ENCODE measurements around the gene CFAP221. TPM values are rescaled to one million over a fixed set of nuclear protein-coding genes. Genes with fewer than 3 reads are reported as not detected.
"Not testable (repeated sequence)": the region's sequence is repeated elsewhere in the genome, so short reads cannot be mapped to it uniquely, and the experiment has no call there.

Gene CFAP221
- total RNA-seq, 1 donor from 2014 or later: 0.79 TPM

DNA sequence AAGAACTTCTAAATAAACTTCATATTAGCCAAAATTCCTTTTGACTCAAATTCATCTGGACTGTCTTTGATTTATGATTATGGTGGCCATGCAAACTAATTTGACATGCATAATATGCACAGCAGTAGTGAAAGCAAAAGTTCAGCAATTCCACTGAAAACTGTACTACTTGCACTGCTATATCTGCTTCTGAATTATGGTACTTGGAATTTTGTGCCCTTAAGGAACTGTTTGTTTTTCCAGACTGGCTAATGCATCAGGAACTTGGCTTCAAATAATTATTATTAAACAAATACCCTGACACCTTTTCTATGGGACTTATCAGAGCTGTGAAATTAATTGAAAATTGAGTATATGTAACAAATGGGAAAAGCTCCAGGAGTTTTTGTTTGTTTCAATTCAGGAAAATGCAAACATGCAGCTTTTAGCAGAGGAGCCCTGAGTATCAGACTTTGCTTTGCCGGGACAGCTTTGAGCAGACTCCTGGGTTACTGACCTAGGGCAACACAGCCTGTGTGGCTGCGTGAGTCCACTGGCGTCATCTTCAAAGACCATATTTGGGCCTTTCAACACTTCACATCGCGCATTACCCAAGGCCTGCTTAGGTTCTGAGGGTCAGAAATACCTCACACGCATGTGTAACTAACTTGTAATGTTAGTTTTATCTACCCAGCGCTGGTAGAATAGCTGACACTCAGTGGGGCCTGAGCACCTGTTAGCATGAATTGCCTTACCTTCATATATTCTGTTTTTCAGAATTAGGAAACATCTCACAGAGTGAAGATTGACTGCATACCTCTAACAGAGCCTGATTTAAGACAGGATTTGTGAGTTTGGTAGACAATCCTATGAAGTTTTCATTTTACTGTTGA lies 35.4 kb downstream of the CFAP221 start:
- DNase-seq: peak; percentile 38
- ATAC-seq: peak; percentile 96
- intact Hi-C loops (cut with micrococcal nuclease): no loop called here

DNA sequence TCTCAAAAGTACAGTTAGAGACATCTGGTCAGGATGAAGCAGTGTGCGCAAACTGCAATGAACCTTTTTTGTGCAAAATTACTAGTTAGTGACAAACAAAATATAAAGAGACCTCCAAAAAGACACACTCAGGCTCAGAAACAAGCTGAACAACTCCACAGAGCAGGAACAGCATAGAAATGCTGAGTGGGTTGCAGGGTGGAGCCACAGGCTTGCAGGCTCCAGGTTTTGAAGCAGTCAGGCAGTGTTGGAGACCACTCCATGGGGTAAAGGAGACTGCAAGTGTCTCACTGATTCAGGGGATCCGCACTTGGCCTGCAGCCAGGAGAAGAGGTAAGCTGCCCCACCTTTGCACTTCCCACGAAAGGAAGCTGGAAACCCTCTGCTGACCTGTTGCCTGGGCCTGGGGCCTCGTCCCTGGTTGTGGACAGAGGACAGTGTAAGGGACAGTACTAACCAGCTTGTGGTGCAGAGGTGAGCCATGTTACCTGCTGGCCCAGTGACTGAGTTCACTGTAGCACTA lies 36.4 kb downstream of the CFAP221 start:
- intact Hi-C loops (cut with micrococcal nuclease): no loop called here
- ATAC-seq (peak; percentile 25), DNase-seq (no peak)

DNA sequence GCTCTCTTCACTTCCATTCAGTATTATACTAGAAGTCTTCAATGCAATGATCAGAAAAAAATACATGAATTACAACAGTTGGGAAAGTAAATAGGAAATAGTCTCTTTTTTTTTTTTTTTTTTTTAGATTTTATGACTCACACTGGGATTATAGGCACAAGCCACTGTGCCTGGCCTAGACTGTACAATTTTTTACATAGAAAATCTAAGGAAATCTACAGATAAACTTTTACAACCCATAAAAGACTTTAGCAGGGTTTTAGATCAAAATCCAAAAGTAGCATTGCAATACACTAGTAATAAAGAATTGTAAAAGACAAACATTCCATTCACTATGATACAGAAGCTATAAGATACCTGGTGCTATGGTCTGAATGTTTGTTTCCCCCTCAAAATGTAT lies 39.0 kb downstream of the CFAP221 start:
- ATAC-seq (no peak), DNase-seq (no peak)
- intact Hi-C loops (cut with micrococcal nuclease): no loop called here

DNA sequence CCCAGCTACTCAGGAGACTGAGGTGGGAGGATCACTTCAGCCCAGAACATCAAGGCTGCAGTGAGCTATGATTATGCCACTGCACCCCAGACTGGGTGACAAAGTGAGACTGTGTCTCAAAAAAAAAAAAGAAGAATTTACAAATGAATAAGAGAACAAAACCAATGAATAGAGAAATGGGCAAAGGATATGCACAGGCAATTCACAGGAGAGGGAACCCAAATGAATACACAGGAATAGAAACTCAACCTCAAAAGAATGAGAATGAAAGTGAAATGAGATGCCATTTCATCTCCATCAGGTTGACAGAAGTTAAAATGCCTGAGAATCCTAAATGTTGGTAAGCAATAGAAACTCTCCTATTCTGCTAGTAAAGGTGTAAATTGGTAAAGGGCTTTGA lies 40.2 kb downstream of the CFAP221 start:
- ATAC-seq (no peak), DNase-seq (no peak)

DNA sequence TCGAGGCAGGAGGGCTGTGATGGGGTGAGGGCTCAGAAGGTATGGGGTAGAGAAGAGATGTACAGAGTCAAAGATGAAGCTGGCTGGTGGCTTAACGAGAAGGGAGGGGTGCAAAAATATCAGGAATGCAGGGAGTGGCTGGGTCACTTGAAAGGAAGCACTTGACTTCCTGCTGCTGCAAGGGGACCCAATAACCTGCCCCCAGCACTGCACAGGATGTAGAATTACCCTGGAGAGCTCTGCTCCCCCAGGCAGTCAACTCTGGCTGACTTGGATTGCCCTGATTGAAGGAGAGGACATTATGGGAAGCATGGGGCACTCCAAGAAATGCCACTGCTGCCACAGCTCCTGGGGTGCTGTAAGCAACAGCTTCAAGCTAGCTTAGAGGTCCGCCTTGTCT lies 41.8 kb downstream of the CFAP221 start:
- no peak for ATAC-seq
- intact Hi-C loops (cut with micrococcal nuclease): no loop called here

More for the DNA sequence above, 40.2 kb downstream of the CFAP221 start:
- intact Hi-C loops (cut with micrococcal nuclease): no loop called here

DNA sequence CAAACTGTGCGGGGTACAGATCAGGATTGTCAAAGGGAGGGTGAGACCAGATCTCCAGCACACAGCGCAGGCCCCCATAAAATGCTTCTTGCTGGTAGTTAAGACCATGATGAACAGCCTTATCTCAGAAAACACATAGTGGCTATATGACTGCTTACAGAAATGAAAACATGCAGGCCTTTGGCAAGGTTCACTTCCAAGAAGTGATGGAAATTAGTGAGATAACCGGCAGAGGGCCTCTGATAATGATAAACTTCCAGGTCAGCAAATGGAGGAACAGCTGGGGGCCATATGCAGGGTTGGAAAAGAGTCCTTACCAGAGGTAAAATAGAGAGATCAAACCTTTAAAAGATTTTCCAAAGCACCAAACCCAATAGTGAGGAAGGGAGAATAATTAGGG lies 46.6 kb downstream of the CFAP221 start:
- ATAC-seq (no peak), DNase-seq (no peak)
- intact Hi-C loops (cut with micrococcal nuclease): no loop called here

More for the DNA sequence above, 41.8 kb downstream of the CFAP221 start:
- DNase-seq: no peak

DNA sequence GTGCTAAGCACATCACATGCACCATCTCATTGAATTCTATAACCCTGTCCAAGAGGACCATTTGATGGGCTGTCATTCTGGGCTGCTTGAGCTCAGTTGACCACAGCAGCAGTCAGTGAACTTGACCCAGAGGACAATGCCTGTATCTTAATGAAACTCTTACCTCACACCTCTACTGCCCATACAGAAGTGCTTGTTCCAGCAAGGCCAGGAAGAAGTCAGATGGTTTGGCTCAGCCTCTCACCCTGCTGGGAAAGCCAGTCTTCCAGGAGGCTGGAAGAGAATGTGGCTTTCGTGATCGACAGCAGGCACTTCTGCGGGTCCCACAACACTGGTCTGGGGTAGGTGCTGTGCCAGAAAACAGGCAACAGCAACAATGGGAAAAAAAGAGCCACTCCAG lies 47.3 kb downstream of the CFAP221 start:
- intact Hi-C loops (cut with micrococcal nuclease): no loop called here
- ATAC-seq (peak; percentile 74), DNase-seq (no peak)

DNA sequence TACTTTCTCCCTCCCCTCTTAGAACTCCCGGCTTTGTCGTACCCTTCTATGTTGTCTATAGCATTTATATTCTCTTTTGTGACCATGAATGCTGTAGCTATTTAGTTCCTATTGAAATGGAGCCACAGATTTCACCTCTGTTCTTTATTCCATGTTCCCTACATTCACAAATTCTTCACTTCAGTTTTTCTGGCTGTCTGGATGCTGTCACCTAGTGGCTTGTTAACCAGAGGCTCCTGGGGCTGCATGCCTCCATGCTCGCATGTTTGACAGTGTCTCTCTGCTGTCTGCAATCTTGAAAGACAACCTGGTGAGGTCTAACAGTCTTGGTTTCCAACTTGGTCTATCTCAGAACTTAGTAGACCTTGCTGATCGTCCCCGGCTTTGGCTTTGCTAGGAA lies 48.2 kb downstream of the CFAP221 start:
- no peak for DNase-seq
- intact Hi-C loops (cut with micrococcal nuclease): no loop called here
- no peak for ATAC-seq

DNA sequence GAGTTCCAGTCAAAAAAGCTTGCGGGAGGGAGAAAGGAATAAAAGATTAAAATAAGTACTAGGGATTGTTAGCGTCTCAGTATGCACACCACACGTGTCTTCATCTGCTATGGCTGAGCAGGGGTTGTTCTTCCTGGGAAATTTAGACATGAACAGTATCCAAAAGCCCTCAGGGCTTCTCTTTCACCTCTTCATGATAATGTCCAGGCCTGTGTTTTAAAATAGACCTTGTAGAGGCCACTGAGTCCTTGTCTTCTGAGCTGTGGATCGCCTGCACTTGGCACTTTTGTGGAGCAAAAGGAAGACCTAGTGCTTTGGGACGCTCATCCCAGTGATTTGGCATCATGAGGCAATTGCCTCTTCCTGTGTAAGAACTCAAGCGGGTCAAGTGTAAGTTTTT lies 52.4 kb downstream of the CFAP221 start:
- DNase-seq (no peak), ATAC-seq (peak; percentile 89)
- intact Hi-C loops (cut with micrococcal nuclease): no loop called here

DNA sequence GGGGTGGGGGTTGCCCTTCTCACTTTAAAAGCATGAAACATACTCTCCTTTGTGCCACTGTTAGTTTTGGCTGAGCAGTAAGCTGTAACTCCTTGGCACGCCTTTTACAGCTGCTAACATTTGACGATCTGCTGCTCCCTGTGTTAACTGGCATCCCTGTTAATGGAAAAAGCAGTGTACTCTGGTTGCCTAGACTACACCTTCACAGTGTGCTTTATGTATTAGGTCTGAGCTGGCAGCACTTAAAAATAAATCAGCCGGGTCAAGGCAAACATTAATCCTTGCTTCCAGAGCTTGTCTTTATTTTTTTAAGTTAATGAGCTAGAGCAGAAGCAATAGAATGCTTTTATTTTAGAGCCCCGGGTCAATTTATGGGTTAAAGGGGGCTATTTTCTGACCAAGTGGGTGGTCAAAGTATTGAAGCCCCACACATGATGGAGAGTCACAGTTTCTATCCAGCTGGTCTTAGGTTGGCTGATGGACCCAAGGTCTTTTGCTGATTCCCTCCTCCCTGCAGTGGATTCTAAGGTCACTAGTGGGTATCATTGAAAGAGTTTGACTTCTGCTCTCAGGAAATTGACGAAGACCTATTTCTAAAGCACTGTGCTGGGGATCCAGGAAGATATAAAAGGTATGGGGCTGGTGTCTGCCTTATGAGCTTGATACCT lies 54.5 kb downstream of the CFAP221 start:
- peak; percentile 83 for ATAC-seq
- intact Hi-C loops (cut with micrococcal nuclease): no loop called here
- no peak for DNase-seq

DNA sequence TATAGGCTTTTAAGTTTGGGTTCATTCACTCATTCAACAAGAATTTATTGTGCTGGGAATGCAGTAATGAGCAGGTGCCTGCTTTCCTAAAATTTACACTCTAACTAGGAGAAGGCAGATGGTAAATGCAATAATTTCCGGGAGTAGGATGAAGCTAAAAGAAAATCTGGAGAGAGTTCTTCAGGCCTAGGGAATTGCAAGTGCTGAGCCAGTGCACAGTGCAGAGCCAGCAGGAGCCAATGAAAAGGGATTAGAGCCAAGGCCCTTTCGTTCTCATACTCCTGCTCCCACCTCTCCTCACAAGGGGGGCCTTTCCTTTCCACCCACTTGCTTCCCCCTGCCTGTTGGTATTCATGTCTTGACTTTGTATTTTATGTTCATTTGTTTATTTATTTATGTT lies 55.1 kb downstream of the CFAP221 start:
- DNase-seq (no peak), ATAC-seq (peak; percentile 24)
- intact Hi-C loops (cut with micrococcal nuclease): no loop called here

DNA sequence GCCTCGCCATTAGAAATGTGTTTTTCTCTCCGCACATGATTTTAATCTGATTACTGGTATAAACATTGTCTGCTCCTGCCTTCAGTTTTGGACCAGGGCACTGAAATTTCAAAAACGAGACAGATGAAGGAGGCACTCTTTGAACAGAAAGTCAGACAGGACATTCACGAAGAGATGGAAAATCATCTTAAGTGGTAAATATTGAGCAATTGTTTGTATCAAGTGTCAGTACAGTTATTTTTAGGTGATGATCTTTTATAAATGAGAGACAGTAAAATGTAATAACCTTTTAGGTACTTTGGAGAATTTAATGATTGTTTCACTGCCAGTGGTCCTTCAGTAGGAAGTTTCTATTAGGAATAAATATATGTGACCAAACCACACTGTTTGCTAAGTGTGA lies 60.8 kb downstream of the CFAP221 start:
- DNase-seq: no peak
- intact Hi-C loops (cut with micrococcal nuclease): no loop called here
- no peak for ATAC-seq

DNA sequence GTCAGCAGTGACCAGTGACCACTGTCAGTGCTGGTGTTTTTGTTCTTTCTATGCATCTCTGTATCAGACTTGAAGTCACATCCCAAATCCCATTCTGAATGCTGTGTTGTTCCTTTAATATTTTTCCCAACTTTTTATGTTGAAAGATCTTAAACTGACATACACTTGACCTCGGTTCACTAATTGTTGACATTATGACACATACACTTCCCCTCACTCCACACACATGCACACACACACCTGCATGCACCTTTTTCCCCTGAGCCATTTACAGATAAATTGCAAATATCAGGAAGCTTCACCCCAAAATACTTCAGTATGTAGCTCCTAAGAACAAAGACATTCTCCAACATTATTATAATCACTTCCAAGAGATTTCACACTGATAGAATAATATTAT lies 62.4 kb downstream of the CFAP221 start:
- no peak for ATAC-seq
- intact Hi-C loops (cut with micrococcal nuclease): no loop called here
- DNase-seq: no peak

DNA sequence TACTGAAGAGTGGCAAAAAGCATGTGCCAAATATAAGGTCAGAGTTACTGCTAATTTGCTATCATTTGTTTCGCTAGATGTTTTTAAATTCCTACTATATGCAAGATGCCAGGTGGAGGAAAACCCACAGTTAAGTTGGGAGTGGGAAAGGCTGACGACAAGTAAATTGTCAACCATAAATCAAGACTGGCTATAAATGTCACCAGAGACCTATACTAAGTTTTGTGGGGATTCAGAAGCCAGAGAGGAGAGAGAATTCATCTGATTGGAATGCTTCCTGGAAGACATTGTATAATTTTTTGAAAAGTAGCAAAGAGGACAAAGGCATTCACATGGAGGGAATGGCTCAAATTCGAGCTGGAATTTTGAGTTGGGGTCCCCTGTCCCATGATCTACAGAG lies 64.3 kb downstream of the CFAP221 start:
- DNase-seq (no peak), ATAC-seq (no peak)
- intact Hi-C loops (cut with micrococcal nuclease): no loop called here

DNA sequence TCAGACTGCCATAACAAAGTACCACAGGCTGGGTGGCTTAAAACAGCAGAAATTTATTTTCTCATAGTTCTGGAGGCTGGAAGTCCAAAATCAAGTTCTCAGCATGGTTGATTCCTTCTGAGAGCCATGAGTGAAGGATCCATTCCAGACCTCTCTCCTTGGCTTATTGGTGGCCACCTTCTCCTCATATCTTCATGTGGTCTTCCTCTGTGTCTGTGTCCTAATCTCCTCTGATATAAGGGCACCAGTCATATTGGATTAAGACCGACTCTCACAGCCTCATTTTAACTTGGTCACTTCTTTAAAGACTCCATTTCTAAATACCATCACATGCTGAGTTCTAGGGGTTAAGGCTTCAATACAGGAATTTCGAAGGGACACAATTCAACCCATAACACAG lies 65.1 kb downstream of the CFAP221 start:
- intact Hi-C loops (cut with micrococcal nuclease): no loop called here
- no peak for ATAC-seq
- no peak for DNase-seq

DNA sequence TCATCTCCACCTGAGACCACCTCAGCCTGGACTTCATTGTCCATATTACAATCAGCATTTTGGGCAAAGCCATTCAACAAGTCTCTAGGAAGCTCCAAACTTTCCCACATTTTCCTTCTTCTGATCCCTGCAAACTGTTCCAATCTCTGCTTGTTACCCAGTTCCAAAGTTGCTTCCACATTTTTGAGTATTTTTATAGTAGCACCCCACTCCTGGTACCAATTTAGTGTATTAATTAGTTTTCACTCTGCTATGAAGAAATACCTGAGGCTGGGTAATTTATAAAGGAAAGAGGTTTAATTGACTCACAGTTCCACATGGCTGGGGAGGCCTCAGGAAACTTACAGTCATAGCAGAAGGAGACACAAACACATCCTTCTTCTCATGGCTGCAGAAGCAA lies 69.9 kb downstream of the CFAP221 start:
- intact Hi-C loops (cut with micrococcal nuclease): not testable (repeated sequence)

DNA sequence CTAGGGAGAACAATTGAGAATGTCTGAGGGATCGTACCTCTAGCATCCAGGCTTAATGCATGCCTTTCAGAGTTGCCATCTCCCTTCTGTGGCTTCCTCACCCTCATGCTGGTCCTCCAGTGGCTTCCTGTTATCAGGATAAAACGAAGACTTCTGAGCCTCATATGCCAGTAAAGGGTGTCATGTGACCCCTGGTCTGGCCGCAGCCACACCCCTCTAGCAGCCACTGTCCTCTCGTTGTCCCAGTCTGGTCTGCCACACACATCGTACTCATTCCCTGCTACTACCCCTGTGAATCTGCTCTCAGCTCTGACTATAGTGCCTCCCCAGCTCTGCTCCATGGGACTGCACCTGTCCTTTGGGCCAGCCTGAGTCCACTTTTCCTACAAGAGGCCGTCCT lies 72.2 kb downstream of the CFAP221 start:
- ATAC-seq: peak; percentile 19
- intact Hi-C loops (cut with micrococcal nuclease): no loop called here
- no peak for DNase-seq

More for the DNA sequence above, 69.9 kb downstream of the CFAP221 start:
- DNase-seq, ATAC-seq: not testable (repeated sequence)

DNA sequence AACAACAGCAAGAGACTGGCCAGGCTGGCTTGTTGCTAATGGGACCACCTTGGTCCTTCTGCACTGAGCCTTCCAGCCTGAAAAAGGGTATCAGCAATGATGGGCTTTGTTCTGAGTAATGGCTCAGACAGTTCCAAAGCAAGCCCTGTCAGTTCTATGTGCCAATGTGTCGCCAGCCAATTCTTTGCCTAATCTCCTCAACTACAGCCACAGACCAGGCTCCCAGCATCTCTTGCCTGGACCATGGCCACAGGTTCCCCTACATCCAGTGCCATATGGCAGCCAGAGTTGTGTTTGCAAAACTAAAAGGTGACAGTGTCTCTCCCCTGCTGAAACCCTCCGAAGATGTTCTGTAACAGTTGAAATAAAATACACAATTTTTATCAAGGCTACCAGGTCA lies 73.2 kb downstream of the CFAP221 start:
- peak; percentile 70 for ATAC-seq
- intact Hi-C loops (cut with micrococcal nuclease): no loop called here
- no peak for DNase-seq

DNA sequence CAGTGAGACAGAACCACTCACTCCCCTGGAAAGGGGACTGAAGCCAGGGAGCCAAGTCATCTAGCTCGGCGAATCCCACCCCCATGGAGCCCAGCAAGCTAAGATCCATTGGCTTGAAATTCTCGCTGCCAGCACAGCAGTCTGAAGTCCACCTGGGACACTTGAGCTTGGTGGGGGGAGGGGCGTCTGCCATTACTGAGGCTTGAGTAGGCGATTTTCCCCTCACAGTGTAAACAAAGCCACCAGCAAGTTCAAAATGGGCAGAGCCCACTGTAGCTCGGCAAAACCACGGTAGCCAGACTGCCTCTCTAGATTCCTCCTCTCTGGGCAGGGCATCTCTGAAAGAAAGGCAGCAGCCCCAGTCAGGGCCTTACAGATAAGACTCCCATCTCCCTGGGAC lies 74.5 kb downstream of the CFAP221 start:
- DNase-seq; ATAC-seq; intact Hi-C loops (cut with micrococcal nuclease): not testable (repeated sequence)

DNA sequence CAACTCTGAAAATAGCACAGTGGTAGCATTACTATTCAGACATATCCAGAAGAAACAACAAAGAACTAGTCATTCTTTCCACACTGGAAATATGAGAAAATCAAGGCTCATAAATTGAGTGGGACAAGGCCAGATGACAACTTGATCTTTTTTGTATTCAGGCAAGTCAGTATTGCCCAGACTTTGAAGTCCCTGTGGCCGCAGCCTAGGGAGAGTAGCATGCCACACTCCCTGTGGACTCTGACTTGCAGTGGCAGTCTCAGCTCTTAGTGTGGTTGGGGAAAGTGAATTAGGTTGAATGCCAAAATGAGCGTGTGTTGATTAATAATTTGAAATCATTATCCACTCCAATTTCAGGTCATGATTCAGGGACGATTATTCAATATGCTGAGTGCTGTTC lies 81.0 kb downstream of the CFAP221 start:
- intact Hi-C loops (cut with micrococcal nuclease): no loop called here
- no peak for DNase-seq
- ATAC-seq: no peak

All from left ventricle myocardium superior (tissue), 1 donor.